Hepatocyte (in vitro differentiated cells): ENCODE results near the gene ZMPSTE24. TPM values are rescaled to one million over a fixed set of nuclear protein-coding genes. Genes with fewer than 3 reads are reported as not detected.

Experiments
- DNase-seq: peaks from one replicate; pipeline ENCODE4 v3.0.0-alpha.2; 2016; ENCODE audit warnings: low spot score
- H2AFZ ChIP-seq: fragments of 200-600 bp; sonication (generic); 2 replicates; pipeline ENCODE4 v1.6.0; 2016; ENCODE audit warnings: antibody characterized with exemption, mild to moderate bottlenecking
- H3K27ac ChIP-seq: fragments of 200-600 bp; sonication (generic); 2 replicates; pipeline ENCODE4 v1.5.1; 2016; ENCODE audit warnings: mild to moderate bottlenecking
- H3K27me3 ChIP-seq: fragments of 200-600 bp; sonication (generic); 2 replicates; pipeline ENCODE4 v1.6.1; 2016
- H3K36me3 ChIP-seq: fragments of 200-600 bp; sonication (generic); replicated peaks from 2 replicates; pipeline ENCODE4 v1.5.1; 2016; ENCODE audit warnings: low read depth; ENCODE audit not compliant: insufficient read depth
- H3K4me1 ChIP-seq: fragments of 200-600 bp; sonication (generic); 2 replicates; pipeline ENCODE4 v1.5.1; 2016; ENCODE audit warnings: mild to moderate bottlenecking, moderate library complexity; ENCODE audit not compliant: insufficient read depth
- H3K4me2 ChIP-seq: fragments of 200-600 bp; sonication (generic); 2 replicates; pipeline ENCODE4 v1.6.0; 2016
- H3K4me3 ChIP-seq: fragments of 200-600 bp; sonication (generic); 2 replicates; pipeline ENCODE4 v1.5.1; 2016; ENCODE audit warnings: mild to moderate bottlenecking
- H3K79me2 ChIP-seq: fragments of 200-600 bp; sonication (generic); 2 replicates; pipeline ENCODE4 v1.6.0; 2017; ENCODE audit warnings: mild to moderate bottlenecking
- H3K9me2 ChIP-seq: fragments of 200-600 bp; sonication (generic); replicated peaks from 2 replicates; pipeline ENCODE4 v1.6.0; 2017; ENCODE audit warnings: mild to moderate bottlenecking; ENCODE audit not compliant: insufficient read depth
- H3K9me3 ChIP-seq: fragments of 200-600 bp; sonication (generic); 2 replicates; pipeline ENCODE4 v1.5.1; 2016; ENCODE audit warnings: low read depth, mild to moderate bottlenecking
- H4K20me1 ChIP-seq: fragments of 200-600 bp; sonication (generic); 2 replicates; pipeline ENCODE4 v1.6.0; 2016; ENCODE audit warnings: mild to moderate bottlenecking; ENCODE audit not compliant: insufficient read depth, poor library complexity, severe bottlenecking
- EZH2 ChIP-seq: fragments of 200-600 bp; sonication (generic); IDR thresholded peaks from 2 replicates; pipeline ENCODE4 v1.6.1; 2016; ENCODE audit warnings: antibody characterized with exemption, mild to moderate bottlenecking, borderline replicate concordance
- EZH2phosphoT487 ChIP-seq: fragments of 200-600 bp; sonication (generic); IDR thresholded peaks from one replicate; pipeline ENCODE4 v1.6.1; 2018; ENCODE audit warnings: antibody characterized with exemption, mild to moderate bottlenecking, low read depth, moderate library complexity; ENCODE audit not compliant: unreplicated experiment, severe bottlenecking
- WGBS: methylation state at CpG from one replicate; pipeline ENCODE4 v1.1.6; 2016; ENCODE audit warnings: low lambda C conversion rate; ENCODE audit errors: missing lambda C conversion rate; 5-methylcytosine and 5-hydroxymethylcytosine counted together
- polyA plus RNA-seq: library from polyadenylated mRNA; unstranded; fragments of >200 nt; fragmentation: Nextera tagmentation; extraction: Ambion mirVana; gene quantifications from 2 replicates; pipeline ENCODE4 v1.2.1, GENCODE V29; 2016
- total RNA-seq: library from RNA; depleted of rRNA; stranded (reverse); fragments of >200 nt; gene quantifications from 2 replicates; pipeline ENCODE4 v1.2.3, GENCODE V29; 2014
- TF ChIP-seq, protein P1 (sequence below): fragments of 200-600 bp; sonication (generic); IDR thresholded peaks from 2 replicates; pipeline ENCODE4 v1.5.1; 2016; ENCODE audit warnings: antibody characterized with exemption, mild to moderate bottlenecking; ENCODE audit not compliant: poor library complexity

ZMPSTE24 gene
- total and polyA plus RNA-seq, 2 experiments from 2014 or later: 35.6 to 56.1 TPM

DNA sequence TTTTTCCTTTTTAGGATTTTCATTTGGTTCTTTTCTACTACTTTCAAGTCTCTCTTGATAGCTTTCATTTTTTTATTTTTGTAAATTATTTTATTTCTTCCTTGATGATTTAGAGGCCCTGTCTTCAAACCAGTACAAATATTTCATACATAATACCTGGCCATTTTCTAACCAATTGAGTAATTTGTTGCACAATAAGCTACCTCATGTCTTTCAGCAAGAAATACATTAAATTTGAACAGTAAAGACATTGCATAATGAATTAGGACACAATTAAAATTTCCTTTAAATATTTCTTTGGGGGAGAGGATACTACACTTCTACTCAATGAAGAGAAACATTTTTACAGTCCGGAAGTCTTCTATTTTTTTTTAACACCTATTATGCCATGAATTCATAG lies 74.7 kb downstream of the ZMPSTE24 start:
- Histone ChIP-seq H3K4me1 (no peaks in the 10 kb centered on the region), H3K27ac (no peak overlapping the region), H3K4me3 (no peak overlapping the region), H4K20me1 (no peaks in the 10 kb centered on the region), H3K4me2 (no peak overlapping the region), H3K79me2 (no peaks in the 10 kb centered on the region), H3K9me3 (no peaks in the 10 kb centered on the region), H3K36me3 (no peaks in the 10 kb centered on the region), H3K9me2 (no peaks in the 10 kb centered on the region), H3K27me3 (no peaks in the 10 kb centered on the region), H2AFZ (no peak overlapping the region)
- no peak for TF ChIP-seq EZH2
- TF ChIP-seq, protein P1, sequence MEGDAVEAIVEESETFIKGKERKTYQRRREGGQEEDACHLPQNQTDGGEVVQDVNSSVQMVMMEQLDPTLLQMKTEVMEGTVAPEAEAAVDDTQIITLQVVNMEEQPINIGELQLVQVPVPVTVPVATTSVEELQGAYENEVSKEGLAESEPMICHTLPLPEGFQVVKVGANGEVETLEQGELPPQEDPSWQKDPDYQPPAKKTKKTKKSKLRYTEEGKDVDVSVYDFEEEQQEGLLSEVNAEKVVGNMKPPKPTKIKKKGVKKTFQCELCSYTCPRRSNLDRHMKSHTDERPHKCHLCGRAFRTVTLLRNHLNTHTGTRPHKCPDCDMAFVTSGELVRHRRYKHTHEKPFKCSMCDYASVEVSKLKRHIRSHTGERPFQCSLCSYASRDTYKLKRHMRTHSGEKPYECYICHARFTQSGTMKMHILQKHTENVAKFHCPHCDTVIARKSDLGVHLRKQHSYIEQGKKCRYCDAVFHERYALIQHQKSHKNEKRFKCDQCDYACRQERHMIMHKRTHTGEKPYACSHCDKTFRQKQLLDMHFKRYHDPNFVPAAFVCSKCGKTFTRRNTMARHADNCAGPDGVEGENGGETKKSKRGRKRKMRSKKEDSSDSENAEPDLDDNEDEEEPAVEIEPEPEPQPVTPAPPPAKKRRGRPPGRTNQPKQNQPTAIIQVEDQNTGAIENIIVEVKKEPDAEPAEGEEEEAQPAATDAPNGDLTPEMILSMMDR: no peak
- WGBS: 86% methylated on average over 1 of the region's 1 CpG
- DNase-seq: no peak

DNA sequence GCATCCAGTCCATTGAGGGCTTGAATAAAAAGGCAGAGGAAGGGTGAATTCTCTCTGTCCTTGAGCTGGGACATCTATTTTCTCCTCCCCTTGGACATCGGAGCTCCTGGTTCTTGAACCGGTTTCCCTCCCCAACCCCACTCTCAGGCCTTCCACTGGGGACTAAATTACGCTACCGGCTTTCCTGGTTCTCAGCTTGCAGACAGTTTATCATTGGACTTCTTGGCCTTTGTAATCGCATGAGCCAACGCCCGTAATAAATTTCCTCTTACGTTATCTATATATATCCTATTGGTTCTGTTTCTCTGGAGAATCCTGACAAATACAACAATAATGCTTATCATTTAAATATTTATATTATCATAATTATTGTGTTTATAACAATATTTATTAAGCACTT lies 79.4 kb downstream of the ZMPSTE24 start:
- DNase-seq: no peak
- Histone ChIP-seq H3K4me2 (no peak overlapping the region), H3K9me3 (no peaks in the 10 kb centered on the region), H3K27me3 (no peaks in the 10 kb centered on the region), H3K36me3 (no peaks in the 10 kb centered on the region), H3K4me3 (no peak overlapping the region), H3K4me1 (peaks cover 3% of the 10 kb centered on the region), H3K9me2 (no peaks in the 10 kb centered on the region), H4K20me1 (no peaks in the 10 kb centered on the region), H3K27ac (no peak overlapping the region), H3K79me2 (no peaks in the 10 kb centered on the region), H2AFZ (no peak overlapping the region)
- WGBS: 84% methylated on average over 8 of the region's 8 CpGs
- TF ChIP-seq, protein P1: no peak
- TF ChIP-seq EZH2phosphoT487 (no peak), EZH2 (no peak)

DNA sequence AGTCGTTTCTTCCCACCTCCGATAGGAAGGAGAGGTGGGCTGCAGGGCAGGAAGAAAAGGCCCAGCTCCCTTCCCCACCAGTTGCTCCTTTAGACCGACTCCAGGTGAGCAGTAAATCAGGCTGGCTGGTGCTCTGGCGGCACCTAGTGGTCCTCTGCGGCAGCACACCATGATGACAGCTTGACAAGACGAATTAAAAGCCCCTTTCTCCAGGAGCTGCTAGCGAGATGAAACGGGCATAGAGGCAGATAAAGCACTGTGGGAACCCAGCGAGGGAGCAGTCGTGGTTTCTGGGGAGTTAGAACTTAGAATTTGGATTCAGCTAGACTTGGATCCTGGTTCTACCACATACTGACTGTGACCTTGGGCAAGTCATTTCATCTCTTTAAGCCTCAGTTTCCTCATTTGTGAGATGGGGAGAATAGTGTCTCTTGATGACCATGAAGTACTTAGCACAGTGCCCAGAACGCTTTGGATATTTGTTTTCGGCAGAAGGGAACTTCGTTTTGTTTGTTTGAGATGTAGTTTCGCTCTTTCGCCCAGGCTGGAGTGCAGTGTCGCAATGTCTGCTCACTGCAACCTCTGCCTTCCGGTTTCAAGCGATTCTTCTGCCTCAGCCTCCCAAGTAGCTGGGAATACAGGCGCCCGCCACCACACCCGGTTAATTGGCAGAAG lies 80.8 kb downstream of the ZMPSTE24 start:
- Histone ChIP-seq H3K4me1 (peaks cover 3% of the 10 kb centered on the region), H3K27ac (no peak overlapping the region), H3K9me2 (no peaks in the 10 kb centered on the region), H3K4me3 (no peak overlapping the region), H3K36me3 (no peaks in the 10 kb centered on the region), H3K4me2 (peak overlapping the region; percentile 67), H3K27me3 (no peaks in the 10 kb centered on the region), H3K79me2 (no peaks in the 10 kb centered on the region), H3K9me3 (no peaks in the 10 kb centered on the region), H4K20me1 (no peaks in the 10 kb centered on the region), H2AFZ (peak overlapping the region; percentile 33)
- 41% methylated on average over 21 of the region's 21 CpGs for WGBS
- TF ChIP-seq, protein P1: peak; percentile 98
- TF ChIP-seq EZH2: no peak
- DNase-seq: peak; percentile 86
